H1 (cell line): ENCODE measurements around the gene BSG.

ENCODE experiments used
- CEBPB ChIP-seq: IDR thresholded peaks from 2 replicates; pipeline ENCODE4 v1.6.1; 2012; ENCODE audit warnings: low read depth, low read length
- CTCF ChIP-seq, 3 experiments: IDR thresholded peaks; 1 replicate in 2 of 3; 2 replicates in 1 of 3; pipeline versions ENCODE4 v1.5.1 to v1.6.1; 2011; ENCODE audit warnings: low read length in 3 of 3, mild to moderate bottlenecking in 3 of 3, inconsistent platforms in 2 of 3, low read depth in 1 of 3, moderate library complexity in 1 of 3; ENCODE audit not compliant: insufficient read depth in 1 of 3; ENCODE audit errors: control extremely low read depth in 1 of 3
- EP300 ChIP-seq, 2 experiments: IDR thresholded peaks; 1 replicate in 1 of 2; 2 replicates in 1 of 2; pipeline ENCODE4 v1.6.1; 2011 to 2012; ENCODE audit warnings: low read depth in 2 of 2, low read length in 2 of 2, mild to moderate bottlenecking in 2 of 2, borderline replicate concordance in 1 of 2, inconsistent platforms in 1 of 2, moderate library complexity in 1 of 2
- JUND ChIP-seq: IDR thresholded peaks from 2 replicates; pipeline ENCODE4 v1.6.1; 2011; ENCODE audit warnings: mild to moderate bottlenecking, improper control_type of control experiment, low read length
- NRF1 ChIP-seq: IDR thresholded peaks from 2 replicates; pipeline ENCODE4 v1.6.1; 2011; ENCODE audit warnings: mild to moderate bottlenecking, low read depth, low read length, improper control_type of control experiment
- POLR2A ChIP-seq, 2 experiments: IDR thresholded peaks; 1 replicate in 1 of 2; 2 replicates in 1 of 2; pipeline ENCODE4 v1.6.1; 2011; ENCODE audit warnings: low read depth in 2 of 2, low read length in 2 of 2, mild to moderate bottlenecking in 2 of 2; ENCODE audit errors: control extremely low read depth in 1 of 2
- RFX5 ChIP-seq: IDR thresholded peaks from 2 replicates; pipeline ENCODE4 v1.6.1; 2011; ENCODE audit warnings: low read depth, low read length, improper control_type of control experiment, borderline replicate concordance
- TAF7 ChIP-seq: optimal IDR thresholded peaks from 2 replicates; pipeline ENCODE3; 2011; ENCODE audit warnings: low read depth, mild to moderate bottlenecking, inconsistent platforms, low read length, moderate library complexity, borderline replicate concordance
- TF ChIP-seq, protein P1 (sequence below): IDR thresholded peaks from 2 replicates; pipeline ENCODE4 v1.6.1; 2012; ENCODE audit warnings: low read length, inconsistent platforms

- TF ChIP-seq TAF7 (no peak), EP300 (IDR thresholded peaks at IDR 0.05; ENCODE audit: borderline replicate concordance in 1 of 2, low read depth in 2 of 2, low read length in 2 of 2) (no peak), NRF1 (no peak), RFX5 (no peak), CTCF (IDR thresholded peaks at IDR 0.05; ENCODE audit: control extremely low read depth in 1 of 3, insufficient read depth in 1 of 3, low read depth in 1 of 3, low read length in 3 of 3) (no peak), POLR2A (IDR thresholded peaks at IDR 0.05; ENCODE audit: control extremely low read depth in 1 of 2, low read depth in 2 of 2, low read length in 2 of 2) (no peak), CEBPB (no peak), JUND (no peak)
- TF ChIP-seq, protein P1, sequence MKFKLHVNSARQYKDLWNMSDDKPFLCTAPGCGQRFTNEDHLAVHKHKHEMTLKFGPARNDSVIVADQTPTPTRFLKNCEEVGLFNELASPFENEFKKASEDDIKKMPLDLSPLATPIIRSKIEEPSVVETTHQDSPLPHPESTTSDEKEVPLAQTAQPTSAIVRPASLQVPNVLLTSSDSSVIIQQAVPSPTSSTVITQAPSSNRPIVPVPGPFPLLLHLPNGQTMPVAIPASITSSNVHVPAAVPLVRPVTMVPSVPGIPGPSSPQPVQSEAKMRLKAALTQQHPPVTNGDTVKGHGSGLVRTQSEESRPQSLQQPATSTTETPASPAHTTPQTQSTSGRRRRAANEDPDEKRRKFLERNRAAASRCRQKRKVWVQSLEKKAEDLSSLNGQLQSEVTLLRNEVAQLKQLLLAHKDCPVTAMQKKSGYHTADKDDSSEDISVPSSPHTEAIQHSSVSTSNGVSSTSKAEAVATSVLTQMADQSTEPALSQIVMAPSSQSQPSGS = no peak
These were observed 39.1 kb downstream of the BSG start for GRCh38 chr19:611481-611868.
